ENCODE data around the gene ZBTB20. TPM values are rescaled to one million over a fixed set of nuclear protein-coding genes. Genes with fewer than 3 reads are reported as not detected.

ZBTB20 gene
- total and polyA plus RNA-seq, 10 donors, result 0.32 to 89.7 (median 71.8) TPM

DNA sequence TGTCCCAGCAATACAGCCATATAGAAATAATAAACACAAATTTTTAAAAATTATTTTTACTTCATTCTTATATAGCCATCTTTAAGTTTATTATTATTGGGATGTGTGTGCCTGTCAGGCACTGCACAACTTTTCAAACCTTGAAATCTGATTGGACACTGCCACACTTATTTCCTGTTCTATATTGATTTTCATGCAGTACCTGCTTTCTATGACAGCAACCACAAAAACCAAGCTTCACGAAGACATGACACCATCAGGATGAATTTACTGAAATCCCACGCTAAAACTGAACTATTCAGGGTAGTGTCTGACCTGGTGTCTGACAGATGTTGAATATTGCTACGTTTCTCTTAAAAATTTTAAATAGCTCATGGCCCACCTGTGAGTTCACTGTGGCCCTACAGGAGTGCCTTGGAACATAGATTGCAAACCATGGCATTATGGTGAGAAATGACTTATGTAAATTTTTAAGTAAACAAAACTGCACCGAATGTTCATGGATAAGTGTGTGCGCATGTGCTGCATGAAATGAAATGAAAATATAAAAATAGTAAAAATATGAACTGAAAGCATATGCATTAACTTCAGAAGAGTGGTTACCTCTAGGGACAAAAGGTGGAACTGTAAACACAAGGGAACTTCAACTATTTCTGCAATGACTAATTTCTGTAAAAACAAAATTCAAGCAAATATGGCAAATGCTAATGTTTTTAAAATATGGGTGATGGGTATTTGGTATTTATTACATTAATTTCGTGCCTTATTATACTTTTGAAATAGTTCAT lies 152.3 kb downstream of the ZBTB20 start:
- no peak overlapping the region for H3K4me3 ChIP-seq
- H3K27ac ChIP-seq, result no peak overlapping the region
- H3K36me3 ChIP-seq, result no peaks in the 10 kb centered on the region
- H3K9me3 ChIP-seq, result peaks cover 0 to 12% (median 3%) of the 10 kb centered on the region in 8 donors
- DNase-seq, result no peak
- no peaks in the 10 kb centered on the region for H3K27me3 ChIP-seq (replicated peaks in 1 of 7)
- 75 to 84% (median 84%) methylated on average over 6 of the region's 6 CpGs for WGBS, 5 donors
- no peaks in the 10 kb centered on the region for H3K4me1 ChIP-seq
- no peak for TF ChIP-seq CTCF (IDR thresholded peaks at IDR 0.05 in 8 of 11, conservative IDR thresholded peaks at IDR 0.05 in 3 of 11)
- no peak for TF ChIP-seq POLR2AphosphoS5 (IDR thresholded peaks at IDR 0.05)
- TF ChIP-seq POLR2A (IDR thresholded peaks at IDR 0.05), result no peak
- intact Hi-C loops (cut with DNase I; ENCODE audit: low total_unique reads), result no loop called here

DNA sequence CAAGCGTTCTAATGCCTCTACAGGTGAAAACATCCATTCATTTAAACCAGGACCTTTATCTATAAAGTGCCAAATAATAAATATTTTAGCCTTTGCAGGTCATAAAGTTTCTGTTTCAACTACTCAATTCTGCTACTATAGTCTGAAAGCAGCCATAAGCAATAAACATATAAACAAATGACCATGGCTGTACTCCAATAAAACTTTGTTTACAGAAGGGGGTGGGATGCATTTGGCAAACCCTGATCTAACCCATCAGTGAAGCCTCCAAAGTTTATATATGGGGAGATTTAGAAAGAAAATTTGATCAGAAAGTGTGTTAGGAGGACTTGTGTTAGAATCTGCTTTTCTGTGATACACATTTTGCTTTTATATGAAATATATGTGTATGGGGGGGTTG lies 161.3 kb downstream of the ZBTB20 start:
- H3K27me3 ChIP-seq (replicated peaks in 1 of 7), result no peaks in the 10 kb centered on the region
- TF ChIP-seq POLR2AphosphoS5 (IDR thresholded peaks at IDR 0.05) (no peak), POLR2A (IDR thresholded peaks at IDR 0.05) (no peak), CTCF (IDR thresholded peaks at IDR 0.05 in 8 of 11, conservative IDR thresholded peaks at IDR 0.05 in 3 of 11) (no peak)
- H3K36me3 ChIP-seq, result no peaks in the 10 kb centered on the region
- H3K4me3 ChIP-seq, result no peak overlapping the region
- intact Hi-C loops (cut with DNase I; ENCODE audit: low total_unique reads), result no loop called here
- no peaks in the 10 kb centered on the region for H3K4me1 ChIP-seq
- peaks cover 0 to 9% (median 0%) of the 10 kb centered on the region in 8 donors for H3K9me3 ChIP-seq
- no peak for DNase-seq
- no peak overlapping the region for H3K27ac ChIP-seq
- 93 to 100% (median 100%) methylated on average over 1 of the region's 1 CpG for WGBS, 5 donors

DNA sequence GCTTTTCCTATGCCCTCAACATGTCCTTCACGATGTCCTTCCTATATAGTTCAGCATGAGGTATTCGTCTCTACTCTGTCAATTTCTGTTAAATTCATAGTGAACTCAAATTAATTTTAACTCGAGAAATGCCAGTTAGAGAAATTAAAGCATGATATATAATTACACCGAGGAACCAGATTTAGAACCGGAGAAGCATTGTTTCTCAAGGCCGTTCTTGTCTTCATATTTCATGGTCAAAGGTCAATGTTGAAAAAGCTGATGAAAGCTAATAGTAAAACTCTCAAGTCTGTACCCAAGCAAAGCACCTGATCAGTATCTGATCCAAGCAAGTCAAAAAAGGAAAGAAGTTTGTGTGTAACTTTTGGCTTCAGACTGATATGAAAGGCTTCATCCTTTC lies 163.8 kb downstream of the ZBTB20 start:
- intact Hi-C loops (cut with DNase I; ENCODE audit: low total_unique reads), result no loop called here
- Histone ChIP-seq H3K4me1 (no peaks in the 10 kb centered on the region), H3K27ac (no peak overlapping the region), H3K36me3 (no peaks in the 10 kb centered on the region), H3K27me3 (replicated peaks in 1 of 7) (no peaks in the 10 kb centered on the region), H3K4me3 (no peak overlapping the region), H3K9me3 (peaks cover 0 to under 1% (median 0%) of the 10 kb centered on the region in 8 donors)
- no peak for DNase-seq
- TF ChIP-seq CTCF (IDR thresholded peaks at IDR 0.05 in 8 of 11, conservative IDR thresholded peaks at IDR 0.05 in 3 of 11), result no peak
- TF ChIP-seq POLR2AphosphoS5 (IDR thresholded peaks at IDR 0.05), result no peak
- TF ChIP-seq POLR2A (IDR thresholded peaks at IDR 0.05), result no peak
- WGBS, 5 donors, result 70 to 88% (median 77%) methylated on average over 6 of the region's 6 CpGs

DNA sequence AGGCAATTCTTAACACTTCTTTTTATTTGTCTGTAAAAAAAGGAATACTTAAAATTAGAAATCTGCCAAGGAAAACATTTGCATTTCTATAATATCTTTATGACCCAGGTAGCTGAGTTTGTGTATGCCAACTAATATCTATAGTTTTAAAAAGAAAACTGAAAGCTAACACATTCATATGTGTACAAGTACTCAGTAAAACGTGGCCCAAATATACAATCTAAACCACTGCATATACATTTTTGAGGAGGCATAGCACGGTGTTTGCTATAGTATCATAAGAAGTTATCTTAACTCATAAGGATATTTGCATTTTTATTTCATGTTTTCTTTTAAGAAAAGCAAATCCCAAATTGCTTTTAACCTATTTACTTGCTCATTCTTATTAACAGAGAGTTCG lies 172.7 kb downstream of the ZBTB20 start:
- 76 to 91% (median 83%) methylated on average over 3 of the region's 3 CpGs for WGBS, 5 donors
- no peaks in the 10 kb centered on the region for H3K4me1 ChIP-seq
- no peak for TF ChIP-seq POLR2AphosphoS5 (IDR thresholded peaks at IDR 0.05)
- no peak for TF ChIP-seq CTCF (IDR thresholded peaks at IDR 0.05 in 8 of 11, conservative IDR thresholded peaks at IDR 0.05 in 3 of 11)
- no peak for TF ChIP-seq POLR2A (IDR thresholded peaks at IDR 0.05)
- H3K9me3 ChIP-seq, result no peaks in the 10 kb centered on the region
- H3K36me3 ChIP-seq, result peaks cover 0 to 30% (median 0%) of the 10 kb centered on the region in 6 donors
- no peaks in the 10 kb centered on the region for H3K27me3 ChIP-seq (replicated peaks in 1 of 7)
- no peak for DNase-seq
- intact Hi-C loops (cut with DNase I; ENCODE audit: low total_unique reads), result no loop called here
- H3K4me3 ChIP-seq, result no peak overlapping the region
- H3K27ac ChIP-seq, result no peak overlapping the region

All from spleen (tissue), 11 donors.